DMS53 treated with DMSO at 0.1 percent for 48 hours (cell line): ENCODE data around the gene CCNA1.

ENCODE experiments used
- DNase-seq: peaks from one replicate; lab custom pipeline; 2025; ENCODE audit not compliant: unreplicated experiment; lab: John Stamatoyannopoulos, UW

The CCNA1 gene

DNA sequence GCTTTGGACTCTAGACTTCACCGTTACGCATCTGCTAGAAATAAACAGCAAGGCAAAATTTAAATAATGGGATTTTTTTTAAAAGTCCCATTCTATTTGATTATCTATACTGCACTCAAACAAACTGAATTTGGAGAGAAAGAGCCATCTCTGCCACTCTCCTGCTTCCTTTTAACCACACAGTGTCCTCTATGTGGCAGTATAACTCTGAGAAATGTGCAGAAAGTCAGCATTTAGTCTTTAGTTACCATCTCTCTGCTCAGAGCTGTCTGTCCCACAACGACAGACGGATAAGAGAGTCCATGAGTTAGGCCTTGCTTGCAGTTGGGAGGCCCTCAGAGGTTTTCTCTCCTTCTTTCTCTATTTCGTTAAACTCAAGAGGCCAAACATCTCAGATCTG is 21.2 kb downstream of the CCNA1 start:
- DNase-seq = peak; percentile 35

DNA sequence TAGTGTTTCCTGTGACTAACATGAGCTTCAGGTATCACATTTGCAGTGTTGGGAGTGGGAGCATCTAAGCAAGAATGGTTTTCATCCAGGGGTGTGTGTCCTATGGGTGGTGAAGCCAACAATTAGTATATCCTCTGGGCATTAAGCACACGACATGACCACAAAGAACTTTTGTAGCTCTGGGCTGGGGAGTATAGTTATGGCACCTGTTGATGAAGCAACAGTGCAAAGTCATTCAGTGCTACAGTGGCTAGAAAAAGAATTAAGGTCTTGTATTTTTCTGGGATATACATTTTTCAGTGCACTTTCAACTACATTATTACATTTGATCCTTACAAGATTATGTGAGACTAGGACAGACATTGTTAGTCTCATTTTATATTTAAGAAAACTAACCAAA is 21.8 kb downstream of the CCNA1 start:
- DNase-seq = no peak

DNA sequence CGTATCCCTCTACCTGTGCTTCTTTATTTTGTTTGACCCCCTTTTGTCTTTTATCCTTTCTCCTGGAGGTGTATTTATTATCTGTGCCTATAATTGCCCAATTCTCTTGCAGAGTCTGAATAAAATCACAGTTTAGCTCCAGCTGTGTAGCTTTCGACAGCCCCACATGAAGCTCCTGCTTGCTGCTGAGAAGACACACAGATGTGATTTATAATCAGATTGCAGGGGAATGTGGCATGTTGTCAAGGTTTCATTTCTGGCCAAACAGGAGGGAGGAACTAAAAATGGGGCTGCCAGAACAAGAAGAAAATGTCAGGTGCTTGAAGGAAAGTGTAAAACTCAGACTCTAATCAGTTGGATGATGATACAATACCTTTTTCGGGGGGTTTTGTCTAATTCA is 22.7 kb downstream of the CCNA1 start:
- DNase-seq = no peak

DNA sequence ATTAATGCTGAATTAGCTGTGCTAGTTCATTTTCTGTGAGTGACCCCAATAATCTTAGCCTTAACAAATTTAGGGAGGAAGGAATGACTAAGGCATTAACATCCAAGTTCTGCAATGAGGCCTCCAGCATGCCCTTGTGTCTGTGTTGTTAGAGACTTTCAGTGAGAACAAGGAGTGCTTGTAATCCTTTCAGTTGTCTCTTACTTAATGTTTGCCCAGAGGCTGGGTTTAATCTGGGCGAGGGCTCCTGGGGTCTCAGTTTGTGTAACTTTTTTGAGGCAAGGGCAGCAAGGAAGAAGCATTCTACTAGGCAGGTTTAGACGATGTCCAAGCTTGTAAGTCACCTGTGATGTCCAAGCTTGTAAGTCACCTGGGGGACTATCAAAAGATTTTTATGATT is 24.3 kb downstream of the CCNA1 start:
- DNase-seq = no peak

DNA sequence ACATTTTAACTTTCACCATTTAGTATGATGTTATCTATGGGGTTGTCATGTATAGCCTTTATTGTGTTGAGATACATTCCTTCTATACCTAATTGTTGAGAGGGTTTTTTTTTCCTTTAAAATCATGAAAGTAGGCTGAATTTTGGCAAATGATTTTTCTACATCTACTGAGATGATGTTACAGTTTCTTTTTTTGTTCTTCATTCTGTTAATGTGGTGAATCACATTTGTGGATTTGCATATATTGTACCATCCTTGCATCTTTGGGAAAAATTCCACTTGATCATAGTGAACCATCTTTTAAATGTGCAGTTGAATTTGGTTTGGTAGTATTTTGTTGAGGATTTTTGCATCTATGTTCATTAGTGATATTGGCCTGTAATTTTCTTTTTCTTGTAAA is 29.2 kb downstream of the CCNA1 start:
- DNase-seq = no peak

DNA sequence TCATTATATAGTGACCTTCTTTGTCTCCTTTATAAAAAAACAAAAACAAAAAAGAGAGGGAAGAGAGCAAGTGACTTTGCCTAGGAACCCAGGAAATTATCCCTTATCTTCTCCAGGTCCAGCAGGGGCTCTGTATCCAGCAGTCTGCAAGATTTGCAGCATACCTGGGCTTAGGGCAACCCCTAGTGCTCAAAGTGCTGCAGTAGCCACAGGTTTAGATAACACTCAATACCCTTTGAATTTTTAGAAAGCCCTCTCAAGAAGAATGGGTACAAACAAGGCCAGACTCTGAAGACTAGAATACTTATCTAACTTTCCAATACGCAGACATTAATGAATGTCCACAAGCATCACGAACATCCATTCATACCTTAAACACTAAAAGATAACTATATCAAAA is 43.2 kb downstream of the CCNA1 start:
- no peak for DNase-seq

DNA sequence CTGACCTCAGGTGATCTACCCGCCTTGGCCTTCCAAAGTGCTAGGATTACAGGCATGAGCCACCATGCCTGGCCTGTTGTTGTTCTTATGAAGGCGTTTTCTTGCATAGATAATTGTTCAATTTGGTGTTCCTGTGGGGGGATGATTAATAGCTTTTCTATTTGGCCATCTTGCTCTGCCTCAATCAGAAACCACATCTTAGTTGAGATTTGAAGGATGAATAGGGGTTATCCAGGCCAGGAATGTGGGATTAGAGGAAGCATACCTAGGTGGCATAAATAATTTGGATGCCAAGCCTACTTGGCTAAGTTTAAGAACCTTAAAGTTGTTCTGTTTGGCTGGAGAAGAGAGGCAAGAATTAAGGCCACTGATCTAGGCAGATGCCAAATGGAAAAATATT is 44.4 kb downstream of the CCNA1 start:
- DNase-seq = no peak

DNA sequence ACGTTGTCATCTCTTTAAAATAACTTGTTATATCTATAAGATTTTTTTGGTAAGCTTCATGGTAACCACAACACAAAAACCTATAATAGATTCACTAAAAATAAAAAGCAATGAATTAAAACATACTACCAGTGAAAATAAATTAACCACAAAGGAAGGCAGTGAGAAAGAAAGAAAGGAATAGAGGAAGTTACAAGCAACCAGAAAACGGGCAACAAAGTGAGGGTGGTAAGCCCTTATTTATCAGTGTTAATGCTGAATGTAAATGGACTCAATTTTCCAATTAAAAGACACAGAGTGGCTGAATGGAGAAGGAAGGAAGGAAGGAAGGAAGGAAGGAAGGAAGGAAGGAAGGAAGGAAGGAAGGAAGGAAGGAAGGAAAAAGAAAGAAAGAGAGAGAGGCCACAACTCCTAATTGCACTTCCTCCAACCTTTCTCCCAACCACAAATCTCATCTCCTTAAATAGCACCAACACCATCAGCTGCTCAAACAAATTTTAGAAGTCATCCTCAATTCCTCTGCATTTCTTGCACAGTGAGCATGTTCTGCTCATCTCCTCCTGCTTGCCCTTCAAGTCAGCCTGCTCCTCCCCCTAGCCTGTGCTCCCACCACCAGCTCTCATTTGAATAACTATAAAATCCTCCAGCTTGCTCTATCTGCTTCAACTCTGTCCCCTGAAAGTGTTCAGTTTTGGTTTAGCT is 48.6 kb downstream of the CCNA1 start:
- DNase-seq = no peak

DNA sequence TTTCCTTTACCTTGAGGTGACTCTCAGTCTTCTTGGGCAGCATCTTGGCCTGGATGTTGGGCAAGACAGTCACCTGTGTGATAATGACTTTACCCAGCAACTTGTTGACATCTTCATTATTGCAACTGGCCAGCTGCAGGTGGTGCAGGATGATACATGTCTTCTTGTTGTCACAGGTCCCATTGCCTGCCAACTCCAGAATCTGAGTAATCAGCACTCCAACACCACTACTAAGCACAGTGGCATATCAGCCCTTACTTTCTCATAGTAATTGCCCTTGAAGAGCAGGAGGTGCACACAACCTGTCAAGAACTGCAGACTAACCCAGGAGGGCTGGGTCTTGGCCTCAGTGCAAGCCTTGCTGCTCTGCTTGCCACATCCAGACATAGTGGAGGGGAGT is 57.8 kb downstream of the CCNA1 start:
- no peak for DNase-seq
